HG03439 (cell line): ENCODE results near the gene HOXB7.

Source experiments
- ATAC-seq: cut with Tn5 transposase; IDR thresholded peaks from one replicate; pipeline ENCODE4 v1.9.1; 2021; ENCODE audit warnings: mild to moderate bottlenecking, moderate library complexity; ENCODE audit not compliant: unreplicated experiment

The HOXB7 gene

GRCh38 chr17:48584223-48584741 is 26.5 kb downstream of the HOXB7 start:
- no peak for ATAC-seq

- no peak for ATAC-seq
Observed at GRCh38 chr17:48583708-48584222, 27.1 kb downstream of the HOXB7 start.

- ATAC-seq: no peak
Observed at GRCh38 chr17:48582750-48583069, 28.1 kb downstream of the HOXB7 start.

- no peak for ATAC-seq
Observed at GRCh38 chr17:48579760-48580554, 30.9 kb downstream of the HOXB7 start.

- no peak for ATAC-seq
Observed at GRCh38 chr17:48579471-48579759, 31.4 kb downstream of the HOXB7 start.

GRCh38 chr17:48578616-48579470 is 32.0 kb downstream of the HOXB7 start:
- peak; percentile 41 for ATAC-seq

- peak; percentile 66 for ATAC-seq
Observed at GRCh38 chr17:48577946-48578615, 32.7 kb downstream of the HOXB7 start, which contains the start of gene HOXB4. Gene HOXB4 (minus strand): TSS chr17:48578350. CDS start chr17:48578319, 31 bp downstream.

- no peak for ATAC-seq
Observed at GRCh38 chr17:48577330-48577945, 33.4 kb downstream of the HOXB7 start.

GRCh38 chr17:48576479-48577309 is 34.1 kb downstream of the HOXB7 start:
- ATAC-seq: no peak

- ATAC-seq: no peak
Observed at GRCh38 chr17:48575673-48576478, 34.9 kb downstream of the HOXB7 start.

- ATAC-seq: no peak
Observed at GRCh38 chr17:48575066-48575582, 35.7 kb downstream of the HOXB7 start.

- ATAC-seq: no peak
Observed at GRCh38 chr17:48574505-48575065, 36.2 kb downstream of the HOXB7 start.

- no peak for ATAC-seq
Observed at GRCh38 chr17:48571826-48572417, 38.9 kb downstream of the HOXB7 start.

GRCh38 chr17:48571024-48571818 is 39.6 kb downstream of the HOXB7 start:
- no peak for ATAC-seq

- ATAC-seq: no peak
Observed at GRCh38 chr17:48570325-48571023, 40.3 kb downstream of the HOXB7 start.

GRCh38 chr17:48569674-48570324 is 41.0 kb downstream of the HOXB7 start:
- ATAC-seq: no peak
